GM18909 (cell line): ENCODE results near the gene GFRA1.
"Not testable (repeated sequence)": the region's sequence is repeated elsewhere in the genome, so short reads cannot be mapped to it uniquely, and the experiment has no call there.

Source experiments
- ATAC-seq: cut with Tn5 transposase; IDR thresholded peaks from one replicate; pipeline ENCODE4 v1.9.1; 2021; ENCODE audit warnings: mild to moderate bottlenecking; ENCODE audit not compliant: unreplicated experiment, poor library complexity

The GFRA1 gene

GRCh38 chr10:116045366-116046356 is 227.3 kb downstream of the GFRA1 start:
- no peak for ATAC-seq

DNA sequence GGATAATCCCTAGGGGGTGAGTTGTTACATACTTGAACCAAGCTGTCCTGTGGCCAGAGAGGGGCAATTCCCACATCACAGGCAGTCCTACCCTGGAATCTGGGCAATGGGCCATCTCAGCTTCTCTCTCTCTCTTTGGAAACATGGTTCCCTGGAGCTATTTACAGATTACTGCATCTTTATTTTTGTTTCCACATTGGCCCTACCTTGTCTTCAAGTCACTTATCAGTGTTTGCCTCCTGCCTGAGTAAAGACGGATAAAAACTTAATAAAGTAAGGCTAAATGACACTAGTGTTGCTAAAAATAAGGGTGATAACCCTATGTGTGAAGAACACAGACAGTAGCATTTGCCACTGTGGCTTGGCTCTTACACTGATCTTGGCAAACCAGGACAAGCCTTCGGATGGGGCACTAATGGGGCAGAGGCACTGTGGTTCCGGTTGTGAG is 228.2 kb downstream of the GFRA1 start:
- no peak for ATAC-seq

DNA sequence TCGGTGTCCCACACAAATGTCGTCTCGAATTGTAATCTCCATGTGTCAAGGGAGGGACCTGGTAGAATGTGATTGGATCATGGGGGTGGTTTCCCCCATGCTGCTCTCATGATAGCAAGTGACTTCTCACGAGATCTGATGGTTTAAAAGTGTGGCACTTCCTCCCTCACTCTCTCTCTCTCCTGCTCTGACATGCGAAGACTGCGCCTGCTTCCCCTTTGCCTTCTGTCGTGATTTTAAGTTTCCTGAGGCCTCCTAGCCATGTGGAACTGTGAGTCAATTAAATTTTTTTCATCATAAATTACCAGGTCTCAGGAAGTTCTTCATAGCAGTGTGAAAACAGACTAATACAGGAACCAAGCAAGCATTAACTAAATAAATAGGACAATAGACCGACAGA is 229.1 kb downstream of the GFRA1 start:
- ATAC-seq = no peak

DNA sequence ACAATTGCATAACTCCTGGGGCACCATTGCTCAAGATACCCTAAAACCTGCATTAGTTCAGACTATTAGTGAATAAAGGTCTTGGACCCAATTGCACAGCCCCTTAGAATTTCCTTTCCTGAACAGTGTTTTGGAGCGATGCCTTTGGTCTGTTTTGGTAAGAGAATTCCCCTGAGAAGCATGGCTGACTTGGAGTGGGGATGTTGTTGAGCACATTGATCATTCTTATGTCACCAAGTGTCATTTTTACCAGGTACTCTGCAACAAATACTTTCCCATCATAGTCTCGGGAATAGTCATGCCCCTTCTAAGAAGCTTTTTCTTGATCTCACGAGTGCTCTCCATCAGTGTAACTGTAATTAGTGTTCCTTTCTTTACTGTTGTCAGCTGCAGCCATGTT is 229.7 kb downstream of the GFRA1 start:
- ATAC-seq = no peak

GRCh38 chr10:116041948-116042347 is 231.1 kb downstream of the GFRA1 start:
- no peak for ATAC-seq

DNA sequence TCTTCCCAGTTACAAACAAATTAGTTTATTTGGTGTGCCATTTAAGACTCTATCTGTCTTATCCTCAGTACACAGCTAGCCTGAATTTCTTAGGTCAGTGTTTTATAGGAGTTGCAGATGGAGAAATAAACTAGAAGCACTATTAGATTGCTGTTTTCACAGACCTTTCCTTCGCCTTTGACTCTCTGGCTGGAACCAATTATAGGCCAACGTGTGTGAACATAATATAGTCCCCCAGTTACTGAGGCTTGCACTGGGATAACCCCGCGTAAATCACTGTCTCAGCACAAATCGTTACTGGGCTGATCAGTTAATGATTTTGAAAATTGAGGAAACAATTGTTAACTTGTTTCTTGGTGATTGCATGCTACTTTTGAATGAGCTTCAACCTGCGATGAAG is 233.4 kb downstream of the GFRA1 start:
- ATAC-seq = no peak

- no peak for ATAC-seq
These were observed 234.7 kb downstream of the GFRA1 start for GRCh38 chr10:116038259-116038658.

- ATAC-seq = not testable (repeated sequence)
These were observed 237.6 kb downstream of the GFRA1 start for GRCh38 chr10:116035406-116035805.

DNA sequence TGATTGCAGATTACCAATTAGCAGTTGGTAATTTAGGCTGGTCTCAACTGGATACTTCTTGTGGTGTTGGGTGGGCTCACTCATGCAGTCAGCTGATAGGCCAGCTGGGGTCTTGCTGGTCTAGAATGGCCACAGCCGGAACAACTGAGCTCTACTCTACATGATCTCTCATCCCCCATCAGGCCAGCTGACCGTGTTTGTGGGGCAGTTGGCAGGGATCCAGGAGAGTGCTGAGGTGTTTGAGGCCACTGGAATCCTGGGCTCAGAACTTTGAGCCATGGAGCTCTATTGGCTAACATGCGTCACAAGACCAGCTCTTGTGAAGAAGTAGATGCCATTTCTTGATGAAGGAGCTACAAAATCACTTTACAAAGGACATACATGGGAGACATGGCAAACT is 242.4 kb downstream of the GFRA1 start:
- ATAC-seq = no peak

GRCh38 chr10:116029826-116030225 is 243.2 kb downstream of the GFRA1 start:
- no peak for ATAC-seq

- ATAC-seq = no peak
These were observed 245.7 kb downstream of the GFRA1 start for GRCh38 chr10:116027355-116027754.

DNA sequence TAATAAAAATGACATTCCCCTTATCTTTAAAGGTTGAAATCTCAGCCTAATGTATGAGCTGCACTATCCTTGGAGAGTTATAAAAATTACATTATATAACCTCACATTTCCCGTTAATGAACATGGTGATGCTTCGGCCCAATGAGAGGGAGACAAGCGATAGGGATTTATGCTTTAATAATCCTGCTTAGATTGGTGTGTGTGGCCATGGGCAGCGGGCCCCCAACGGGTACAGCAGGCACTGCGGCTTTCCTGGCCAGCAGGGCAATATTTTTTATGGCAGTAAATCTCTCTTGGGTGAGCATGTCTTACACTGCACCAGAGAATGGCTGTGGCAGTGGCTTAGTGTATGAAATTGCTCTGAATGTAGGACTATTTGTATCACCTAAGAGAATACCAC is 246.3 kb downstream of the GFRA1 start:
- no peak for ATAC-seq

- no peak for ATAC-seq
These were observed 246.7 kb downstream of the GFRA1 start for GRCh38 chr10:116026315-116026714.

GRCh38 chr10:116024271-116024878 is 248.6 kb downstream of the GFRA1 start:
- no peak for ATAC-seq

- ATAC-seq = no peak
These were observed 255.6 kb downstream of the GFRA1 start for GRCh38 chr10:116017405-116017804.

- no peak for ATAC-seq
These were observed 257.2 kb downstream of the GFRA1 start for GRCh38 chr10:116015583-116016333.

DNA sequence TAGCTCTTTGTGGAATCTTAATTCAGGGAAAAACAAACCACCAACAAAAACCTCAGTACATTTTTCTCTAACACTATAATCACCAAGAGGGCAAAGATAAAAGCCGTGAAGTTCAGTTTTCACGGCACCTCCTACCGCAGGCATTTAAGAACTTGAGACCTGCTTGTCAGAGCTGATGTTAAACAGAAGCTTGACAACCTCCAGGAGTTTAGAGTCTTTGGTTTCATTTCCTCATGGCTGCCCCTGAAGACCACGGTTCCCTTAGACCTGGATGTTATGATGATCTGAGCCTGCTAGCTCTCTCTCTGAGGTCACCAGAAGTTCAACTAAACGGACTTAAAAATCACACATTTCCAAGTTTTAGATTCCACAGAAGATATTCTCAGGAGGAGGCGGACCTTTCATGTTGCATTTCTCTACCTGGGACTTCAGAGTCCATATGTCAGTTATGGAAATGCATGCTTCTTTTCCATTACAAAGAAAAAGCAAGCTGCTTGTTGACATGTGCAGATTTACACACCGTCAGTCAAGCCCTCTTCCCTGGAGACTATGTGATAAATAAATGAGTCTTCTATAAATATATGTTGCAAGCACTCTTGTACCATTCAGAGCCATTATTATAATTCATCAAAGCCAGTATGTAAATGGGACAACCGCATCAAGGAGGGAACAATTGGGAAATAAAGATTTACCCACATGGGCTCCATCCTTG is 258.0 kb downstream of the GFRA1 start:
- ATAC-seq = peak; percentile 51

DNA sequence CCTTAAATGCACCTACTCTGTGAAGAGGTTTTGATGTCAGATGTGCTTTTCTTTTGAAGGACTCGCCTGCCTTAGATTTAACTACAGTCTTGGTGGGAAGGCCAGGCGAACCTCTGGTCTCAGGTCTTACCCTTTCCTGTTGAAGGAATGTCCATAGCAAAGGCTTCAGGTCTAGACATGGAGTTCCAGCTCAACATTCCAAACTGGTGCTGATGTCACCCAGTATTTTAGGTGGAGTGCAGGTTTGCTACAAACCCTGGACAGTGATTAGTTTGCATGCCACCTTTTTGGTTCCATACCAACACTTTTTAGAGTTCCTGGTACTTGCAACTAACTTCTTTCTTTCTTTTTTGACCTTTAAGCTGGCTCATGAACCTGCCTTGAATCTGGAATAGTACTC is 258.7 kb downstream of the GFRA1 start:
- ATAC-seq = no peak

DNA sequence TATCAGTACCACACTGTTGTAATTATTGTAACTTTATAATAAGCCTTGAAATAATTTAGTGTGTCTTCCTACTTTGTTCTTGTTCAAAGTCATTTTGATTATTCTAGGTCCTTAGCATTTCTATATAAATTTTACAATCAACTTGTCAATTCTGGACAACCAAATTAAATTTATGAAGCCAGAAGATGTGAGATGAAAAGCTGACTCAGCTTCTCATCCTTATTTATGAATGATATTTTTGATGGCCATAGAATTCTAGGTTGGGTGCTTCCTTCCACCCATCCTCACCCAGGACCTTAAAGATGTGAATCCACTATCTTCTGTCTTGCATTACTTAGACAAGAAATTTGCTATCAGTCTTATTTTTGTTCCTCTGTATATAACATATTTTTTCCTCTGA is 261.1 kb downstream of the GFRA1 start:
- no peak for ATAC-seq

DNA sequence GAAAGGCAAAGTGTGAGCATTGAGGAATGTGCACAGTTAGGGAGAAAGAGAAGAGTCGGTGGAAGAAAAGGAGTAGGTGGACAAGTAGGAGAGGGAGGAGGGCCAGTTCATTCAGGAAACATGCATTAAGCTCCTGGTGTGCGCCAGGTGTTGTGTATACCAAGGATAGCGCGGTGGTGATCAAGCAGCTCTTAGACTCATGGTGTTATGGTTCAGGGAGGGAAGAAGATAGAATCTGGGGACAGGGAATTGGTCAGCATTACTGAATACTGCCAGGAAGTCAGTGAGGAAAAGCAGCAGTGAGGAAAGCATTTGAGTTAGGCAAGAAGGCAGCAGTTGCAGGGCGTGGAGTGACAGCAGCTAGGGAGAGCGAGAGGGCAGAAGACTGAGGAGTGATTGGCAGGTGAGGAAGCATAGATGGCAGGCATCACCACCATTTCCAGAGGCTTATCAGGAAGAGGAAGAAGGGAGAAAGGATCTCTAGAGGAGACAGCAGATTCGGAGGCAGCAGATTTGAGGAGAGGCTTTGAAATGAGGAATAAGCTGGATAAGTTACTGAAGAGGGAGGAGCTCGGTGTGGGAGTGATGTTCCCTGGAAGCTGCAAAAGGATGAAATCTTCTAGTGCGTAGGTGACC is 265.6 kb downstream of the GFRA1 start:
- ATAC-seq = no peak
